ENCODE measurements around the gene TNIP3. TPM values are rescaled to one million over a fixed set of nuclear protein-coding genes. Genes with fewer than 3 reads are reported as not detected.
A peak's percentile ranks its signal among the peaks of the same experiment; 100 is the strongest.

Gene TNIP3
- total RNA-seq, 3 donors from 2014 or later: 0.73 TPM; not detected in 2

- Histone ChIP-seq H3K27me3 (no peaks in the 10 kb centered on the region), H3K27ac (no peak overlapping the region), H3K4me1 (no peaks in the 10 kb centered on the region), H3K9me3 (no peaks in the 10 kb centered on the region), H3K4me3 (no peak overlapping the region), H3K36me3 (no peaks in the 10 kb centered on the region)
- TF ChIP-seq POLR2AphosphoS5 (IDR thresholded peaks at IDR 0.05): no peak
- TF ChIP-seq CTCF (IDR thresholded peaks at IDR 0.05): no peak
- TF ChIP-seq POLR2A (IDR thresholded peaks at IDR 0.05): no peak
- no peak for DNase-seq (ENCODE audit: low spot score in 2 of 2)
- intact Hi-C loops (cut with DNase I; ENCODE audit: low total_unique reads): no loop called here
Observed at GRCh38 chr4:121166976-121167375, 2.9 kb upstream of the TNIP3 start.

GRCh38 chr4:121165206-121165605 is 1.1 kb upstream of the TNIP3 start:
- no peaks in the 10 kb centered on the region for H3K4me1 ChIP-seq
- H3K27ac ChIP-seq: no peak overlapping the region
- H3K36me3 ChIP-seq: no peaks in the 10 kb centered on the region
- H3K9me3 ChIP-seq: no peaks in the 10 kb centered on the region
- TF ChIP-seq CTCF (IDR thresholded peaks at IDR 0.05): no peak
- no peak for TF ChIP-seq POLR2A (IDR thresholded peaks at IDR 0.05)
- no peak for TF ChIP-seq POLR2AphosphoS5 (IDR thresholded peaks at IDR 0.05)
- intact Hi-C loops (cut with DNase I; ENCODE audit: low total_unique reads): no loop called here
- H3K27me3 ChIP-seq: no peaks in the 10 kb centered on the region
- no peak overlapping the region for H3K4me3 ChIP-seq
- no peak for DNase-seq (ENCODE audit: low spot score in 2 of 2)

- no peak for TF ChIP-seq POLR2AphosphoS5 (IDR thresholded peaks at IDR 0.05)
- TF ChIP-seq CTCF (IDR thresholded peaks at IDR 0.05): no peak
- no peak for TF ChIP-seq POLR2A (IDR thresholded peaks at IDR 0.05)
- Histone ChIP-seq H3K9me3 (no peaks in the 10 kb centered on the region), H3K27me3 (no peaks in the 10 kb centered on the region), H3K27ac (no peak overlapping the region), H3K4me3 (peak overlapping the region; percentile 45 to 66 (median 46)), H3K4me1 (no peaks in the 10 kb centered on the region), H3K36me3 (no peaks in the 10 kb centered on the region)
- DNase-seq (ENCODE audit: low spot score in 2 of 2): no peak
- intact Hi-C loops (cut with DNase I; ENCODE audit: low total_unique reads): no loop called here
Observed at GRCh38 chr4:121156822-121157769, 7.0 kb downstream of the TNIP3 start.

GRCh38 chr4:121155893-121156292 is 8.2 kb downstream of the TNIP3 start:
- Histone ChIP-seq H3K4me1 (no peaks in the 10 kb centered on the region), H3K36me3 (no peaks in the 10 kb centered on the region), H3K9me3 (no peaks in the 10 kb centered on the region), H3K27ac (no peak overlapping the region), H3K4me3 (no peak overlapping the region), H3K27me3 (no peaks in the 10 kb centered on the region)
- no peak for DNase-seq (ENCODE audit: low spot score in 2 of 2)
- TF ChIP-seq CTCF (IDR thresholded peaks at IDR 0.05) (no peak), POLR2A (IDR thresholded peaks at IDR 0.05) (no peak), POLR2AphosphoS5 (IDR thresholded peaks at IDR 0.05) (no peak)
- intact Hi-C loops (cut with DNase I; ENCODE audit: low total_unique reads): no loop called here

GRCh38 chr4:121154103-121154515 is 10.0 kb downstream of the TNIP3 start:
- H3K27me3 ChIP-seq: no peaks in the 10 kb centered on the region
- no peaks in the 10 kb centered on the region for H3K9me3 ChIP-seq
- TF ChIP-seq POLR2A (IDR thresholded peaks at IDR 0.05) (no peak), POLR2AphosphoS5 (IDR thresholded peaks at IDR 0.05) (no peak), CTCF (IDR thresholded peaks at IDR 0.05) (no peak)
- intact Hi-C loops (cut with DNase I; ENCODE audit: low total_unique reads): no loop called here
- DNase-seq (ENCODE audit: low spot score in 2 of 2): no peak
- no peaks in the 10 kb centered on the region for H3K4me1 ChIP-seq
- H3K27ac ChIP-seq: no peak overlapping the region
- H3K36me3 ChIP-seq: no peaks in the 10 kb centered on the region
- H3K4me3 ChIP-seq: no peak overlapping the region
